GM21515 (cell line): ENCODE results near the gene COMMD7.
A peak's percentile ranks its signal among the peaks of the same experiment; 100 is the strongest.

ENCODE experiments used
- ATAC-seq: cut with Tn5 transposase; IDR thresholded peaks from one replicate; pipeline ENCODE4 v1.9.1; 2021; ENCODE audit not compliant: unreplicated experiment

COMMD7 gene

DNA sequence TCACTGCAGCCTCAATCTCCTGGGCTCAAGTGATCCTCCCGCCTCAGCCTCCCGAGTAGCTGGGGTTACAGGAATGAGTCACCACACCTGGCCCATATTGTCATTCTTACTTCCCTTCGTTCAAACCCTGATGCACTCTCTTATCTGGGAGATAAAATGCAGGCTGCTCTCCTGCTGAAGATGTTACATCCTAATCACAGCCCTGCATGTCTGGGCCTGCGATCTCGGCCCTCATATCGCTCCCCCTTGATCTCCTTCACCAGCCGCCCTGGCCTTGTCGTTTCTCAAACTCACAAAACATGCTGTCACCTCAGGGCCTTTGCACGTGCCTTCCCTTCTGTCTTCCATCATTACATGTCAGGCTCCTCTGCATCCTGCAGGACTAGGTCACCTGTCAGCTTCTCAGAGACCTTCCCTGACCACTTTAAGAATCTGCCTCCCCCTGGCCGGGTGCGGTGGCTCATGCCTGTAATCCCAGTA lies 60.7 kb downstream of the COMMD7 start:
- no peak for ATAC-seq

DNA sequence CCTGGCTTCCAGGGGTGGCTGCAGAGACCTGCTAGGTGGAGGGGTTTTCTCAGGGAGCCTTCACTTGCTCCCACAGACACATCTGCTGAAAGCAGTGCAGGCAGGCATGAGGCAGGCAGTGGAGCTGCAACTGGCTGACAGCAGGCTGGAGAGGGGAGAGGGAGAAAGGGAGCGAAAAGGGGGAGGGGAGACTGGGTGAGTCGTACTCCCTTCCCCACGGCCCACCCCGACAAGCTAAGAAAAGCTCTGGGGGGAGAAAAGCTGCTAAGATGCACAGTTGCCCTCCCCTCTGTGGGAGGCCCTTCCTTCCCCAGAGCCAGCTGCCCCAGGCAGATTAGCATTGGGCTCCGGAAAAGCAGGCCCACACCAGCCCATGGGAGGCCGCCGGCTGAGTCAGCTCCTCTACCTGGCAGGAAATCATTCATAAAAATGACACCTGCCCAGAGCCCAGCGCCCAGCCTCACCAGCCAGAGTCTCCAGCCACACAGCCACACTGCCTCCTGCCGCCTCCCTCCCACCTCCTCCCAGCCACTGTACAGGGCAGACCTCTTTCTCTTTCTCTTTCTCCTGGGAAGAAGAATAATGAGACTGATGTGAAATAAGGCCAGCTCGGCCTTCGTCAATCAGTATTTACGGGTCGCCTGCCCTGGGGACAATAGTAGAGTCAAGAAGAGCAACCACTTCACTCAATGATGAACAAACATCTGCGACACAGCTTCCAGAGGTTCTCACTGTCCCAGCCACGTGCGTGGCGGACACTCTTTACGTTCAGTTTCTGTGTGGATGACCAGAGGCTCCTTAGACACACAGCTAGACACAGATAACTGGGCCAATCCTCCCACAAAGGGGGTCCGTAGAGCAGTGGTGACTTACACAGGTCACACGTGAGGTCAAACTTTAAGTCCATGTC lies 61.8 kb downstream of the COMMD7 start:
- ATAC-seq = no peak

DNA sequence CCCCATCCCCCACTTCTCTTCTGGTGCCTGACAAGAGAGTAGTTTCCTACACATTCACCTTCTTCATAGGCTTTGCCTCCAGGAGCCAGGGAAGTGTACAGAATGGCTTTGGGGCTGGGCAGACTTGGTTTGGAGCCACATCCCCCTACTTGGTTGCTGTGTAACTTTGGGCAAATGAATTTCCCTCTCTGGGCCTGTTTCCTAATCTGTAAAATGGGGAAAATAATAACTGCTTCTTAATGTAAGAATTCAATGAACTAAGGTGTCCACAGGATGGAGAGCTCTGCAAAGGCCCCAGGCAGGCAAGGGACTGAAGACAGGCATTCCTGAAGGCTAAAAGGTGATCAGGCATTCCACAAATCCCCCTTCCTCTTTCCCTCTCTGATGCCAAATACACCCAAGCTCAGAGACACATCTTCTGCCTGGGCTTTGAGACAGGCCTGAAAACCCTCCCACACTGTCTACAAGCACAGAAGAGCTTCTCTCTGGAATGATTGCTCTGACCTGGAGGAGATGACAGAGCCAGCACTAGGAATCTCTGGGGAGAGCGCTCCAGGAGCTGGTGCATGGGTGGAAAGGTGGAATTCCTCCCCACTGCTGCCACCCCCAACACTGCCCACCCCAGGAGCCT lies 62.6 kb downstream of the COMMD7 start:
- no peak for ATAC-seq

DNA sequence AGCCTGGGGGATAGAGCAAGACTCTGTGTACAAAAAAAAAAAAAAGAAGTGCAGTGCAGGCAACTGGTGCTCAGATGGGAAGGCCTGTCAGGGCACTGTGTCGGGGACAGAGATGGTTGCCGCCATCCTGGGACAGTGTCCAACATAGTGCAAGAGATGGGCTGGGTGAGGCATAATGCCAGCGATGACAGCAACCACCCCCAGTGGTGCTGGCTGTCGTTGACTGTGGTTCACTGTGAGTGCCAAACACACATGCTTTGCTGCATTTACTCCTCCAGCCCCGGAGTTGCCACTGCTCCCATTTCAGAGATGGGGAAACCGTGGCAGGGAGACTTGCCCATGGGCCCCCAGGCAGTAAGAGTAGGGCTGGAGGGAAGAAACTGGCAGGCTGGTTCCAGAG lies 64.3 kb downstream of the COMMD7 start:
- ATAC-seq = no peak

DNA sequence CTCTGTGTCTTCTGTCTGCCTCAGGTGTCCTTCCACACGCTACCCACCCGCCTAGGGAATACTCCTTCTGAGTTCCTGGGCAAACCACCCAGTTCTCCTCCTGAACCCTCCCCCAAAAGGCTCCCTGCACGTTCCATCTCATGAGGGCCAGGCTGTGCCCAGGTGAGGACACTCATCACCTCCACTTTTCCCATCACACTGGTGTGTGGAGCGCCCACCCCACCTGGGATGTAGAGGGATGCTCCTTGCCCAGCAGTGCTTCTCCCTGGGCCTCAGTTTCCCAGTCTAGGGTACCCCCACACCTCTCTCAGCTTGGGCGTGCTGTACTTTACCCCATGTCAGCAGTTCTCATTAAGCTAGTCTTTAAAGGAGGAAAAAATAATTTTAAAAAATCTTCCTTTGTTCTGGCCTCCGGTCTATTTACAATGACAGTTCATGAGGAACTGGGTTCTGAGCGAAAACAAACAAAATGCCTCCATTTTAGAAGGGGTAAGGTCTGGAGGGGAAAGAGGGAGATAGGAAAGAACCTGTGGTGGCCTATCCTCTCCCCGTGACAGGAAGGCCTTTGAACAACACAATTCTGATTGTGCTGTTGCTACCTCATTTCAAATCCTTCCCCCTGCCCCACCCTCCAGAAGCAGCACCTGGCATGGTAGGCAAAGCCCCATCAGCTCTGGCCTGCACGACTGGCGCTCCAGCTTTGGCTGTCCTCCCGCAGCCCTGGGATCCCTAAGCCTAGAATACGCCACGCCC lies 67.9 kb downstream of the COMMD7 start:
- ATAC-seq = no peak

DNA sequence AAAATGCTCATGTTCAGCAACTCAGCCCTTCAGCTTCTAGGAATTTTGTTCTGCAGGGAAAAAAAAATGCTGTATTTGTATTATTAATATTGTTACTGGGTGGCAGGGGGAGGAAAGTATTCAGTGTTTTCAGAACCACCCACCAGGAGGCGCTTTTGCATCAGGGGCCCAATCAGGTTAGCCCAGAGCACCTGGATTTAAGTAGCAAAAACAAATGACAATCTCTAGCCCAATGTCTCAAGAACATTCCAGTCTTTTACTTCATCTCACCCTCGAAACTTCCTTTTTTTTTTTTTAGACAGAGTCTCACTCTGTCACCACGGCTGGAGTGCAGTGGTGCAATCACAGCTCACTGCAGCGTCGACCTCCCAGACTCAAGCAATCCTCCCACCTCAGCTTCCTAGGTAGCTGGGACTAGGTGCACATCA lies 68.9 kb downstream of the COMMD7 start:
- no peak for ATAC-seq

DNA sequence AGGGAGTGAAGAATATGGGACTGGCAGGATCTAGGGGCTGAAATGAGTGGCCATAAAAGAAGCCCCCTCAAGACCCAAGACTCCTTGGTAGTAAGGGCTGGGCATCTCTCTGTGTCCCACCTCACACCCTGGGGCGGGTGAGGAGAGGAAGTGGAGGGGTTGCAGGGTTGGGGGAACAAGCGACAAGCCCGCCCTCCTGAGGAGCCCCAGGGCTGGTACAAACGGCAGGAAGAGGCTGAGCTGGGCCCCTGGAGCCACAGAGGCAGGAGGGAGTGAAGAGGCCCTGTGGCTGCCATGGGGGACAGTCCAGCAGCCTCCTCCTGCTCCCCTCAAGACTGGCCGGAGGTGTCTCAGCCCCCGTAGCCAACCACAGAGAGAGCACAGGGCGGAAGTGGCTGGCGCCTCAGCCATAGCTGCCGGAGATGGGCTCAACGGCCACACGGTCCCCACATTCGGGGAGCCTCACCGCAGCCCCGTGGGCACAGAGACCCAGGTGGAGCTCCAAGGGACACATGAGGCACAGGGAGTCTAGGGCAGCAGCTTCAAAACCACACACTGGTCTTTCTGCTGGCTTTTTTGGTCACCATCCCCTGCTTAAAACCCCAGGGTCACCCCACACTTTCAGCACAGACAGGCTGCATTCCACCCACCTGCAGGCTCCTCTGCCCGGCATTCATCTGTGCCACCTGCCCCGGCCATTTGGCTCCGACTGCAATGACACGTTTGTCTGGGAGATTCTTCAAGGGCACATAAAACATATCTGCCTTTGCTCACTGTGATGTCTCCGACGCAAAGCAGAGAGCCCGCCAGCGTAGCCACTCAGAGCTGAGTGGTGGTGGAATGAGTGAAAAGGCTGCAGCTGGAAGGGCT lies 70.0 kb downstream of the COMMD7 start:
- ATAC-seq = peak; percentile 41

DNA sequence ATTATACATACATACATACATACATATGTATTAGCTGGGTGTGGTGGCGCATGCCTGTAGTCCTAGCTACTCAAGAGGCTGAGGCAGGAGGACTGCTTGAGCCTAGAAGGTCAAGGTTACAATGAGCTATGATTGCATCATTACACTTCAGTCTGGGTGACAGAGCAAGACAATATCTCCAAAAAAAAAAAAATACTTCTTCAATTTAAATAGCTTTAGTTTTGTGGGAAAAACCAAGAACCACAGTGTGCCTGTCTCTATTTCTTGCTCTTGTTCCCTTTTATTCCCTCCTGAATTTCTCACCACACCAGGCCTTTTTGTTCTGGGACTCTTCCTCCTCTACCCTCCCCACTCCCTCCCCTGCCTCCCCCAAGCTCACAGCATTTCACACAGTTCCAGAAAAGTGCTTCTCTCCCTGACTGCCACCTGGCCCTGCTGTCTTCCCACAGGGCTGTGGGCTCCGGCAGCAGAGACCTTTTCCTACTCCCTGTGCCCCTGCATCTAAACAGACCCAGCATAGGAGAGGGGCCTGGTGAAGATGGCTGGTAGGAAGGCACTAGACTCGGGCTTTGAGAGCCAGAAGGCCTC lies 70.8 kb downstream of the COMMD7 start:
- no peak for ATAC-seq

DNA sequence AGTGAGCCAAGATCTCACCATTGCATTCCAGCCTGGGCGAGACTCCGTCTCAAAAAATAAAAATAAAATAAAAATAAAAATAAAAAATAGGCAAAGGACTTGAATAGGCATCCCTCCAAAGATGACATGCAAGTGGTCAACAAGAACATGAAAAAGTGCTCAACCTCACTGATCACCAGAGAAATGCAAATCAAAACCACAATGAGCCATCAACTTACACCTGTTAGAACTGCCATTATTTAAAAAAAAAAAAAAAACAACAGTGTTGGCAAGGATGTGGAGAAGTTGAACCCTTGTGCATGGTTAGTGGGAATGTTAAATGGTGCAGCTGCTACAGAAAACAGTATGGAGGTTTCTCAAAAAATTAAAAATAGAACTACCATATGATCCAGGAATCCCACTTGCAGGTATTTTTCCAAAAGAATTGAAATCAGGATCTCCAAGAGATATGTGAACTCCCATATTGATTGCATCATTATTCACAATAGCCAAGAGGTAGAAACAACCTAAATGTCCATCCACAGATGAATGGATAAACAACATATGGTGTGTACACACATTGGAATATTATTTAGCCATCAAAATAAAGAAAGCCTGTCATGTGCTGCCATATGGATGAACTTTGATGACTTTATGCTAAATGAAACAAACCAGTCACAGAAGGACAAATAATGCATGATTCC lies 72.4 kb downstream of the COMMD7 start:
- ATAC-seq = no peak

DNA sequence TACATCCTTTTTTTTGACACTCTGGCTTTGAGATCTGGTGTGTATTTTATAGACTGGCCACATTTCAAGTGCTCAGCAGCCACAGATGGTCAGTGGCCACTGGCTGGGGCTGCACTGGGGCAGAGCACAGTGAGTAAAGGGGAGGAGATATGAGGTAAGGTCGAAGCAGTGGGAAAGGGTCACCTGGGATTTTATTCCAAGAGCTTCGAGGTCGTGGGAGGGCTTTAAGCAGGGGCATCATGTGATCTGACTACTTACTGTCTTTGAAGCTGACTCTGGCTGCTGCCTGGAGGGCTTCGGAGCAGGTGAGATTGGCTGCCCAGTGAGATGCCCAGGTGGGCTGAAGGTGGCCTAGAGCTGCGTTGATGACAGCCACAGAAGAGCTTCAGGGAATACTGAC lies 76.2 kb downstream of the COMMD7 start:
- ATAC-seq = no peak

DNA sequence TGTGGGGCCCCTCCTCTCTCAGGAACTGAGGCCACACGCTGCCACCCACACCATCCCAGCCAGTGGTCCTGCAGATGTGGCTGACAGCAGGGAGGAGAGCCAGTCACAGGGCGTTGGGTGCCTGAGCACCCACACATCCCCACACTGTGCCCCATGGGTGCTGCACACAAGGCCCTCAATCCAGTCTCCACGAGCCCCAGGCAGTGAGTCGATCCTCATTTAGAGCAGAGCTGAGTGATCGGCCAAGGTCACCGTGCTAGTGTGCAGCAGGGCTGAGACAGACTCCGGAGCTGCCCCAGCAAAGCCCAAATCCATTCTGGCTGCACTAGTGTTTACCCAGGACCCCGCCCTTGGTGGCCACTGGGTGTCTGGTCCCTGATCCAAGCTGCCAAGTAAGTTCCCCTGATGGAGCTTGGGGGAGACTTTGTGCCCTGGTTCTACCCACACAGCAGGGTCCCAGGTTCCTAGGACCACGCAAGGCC lies 78.5 kb downstream of the COMMD7 start:
- no peak for ATAC-seq

DNA sequence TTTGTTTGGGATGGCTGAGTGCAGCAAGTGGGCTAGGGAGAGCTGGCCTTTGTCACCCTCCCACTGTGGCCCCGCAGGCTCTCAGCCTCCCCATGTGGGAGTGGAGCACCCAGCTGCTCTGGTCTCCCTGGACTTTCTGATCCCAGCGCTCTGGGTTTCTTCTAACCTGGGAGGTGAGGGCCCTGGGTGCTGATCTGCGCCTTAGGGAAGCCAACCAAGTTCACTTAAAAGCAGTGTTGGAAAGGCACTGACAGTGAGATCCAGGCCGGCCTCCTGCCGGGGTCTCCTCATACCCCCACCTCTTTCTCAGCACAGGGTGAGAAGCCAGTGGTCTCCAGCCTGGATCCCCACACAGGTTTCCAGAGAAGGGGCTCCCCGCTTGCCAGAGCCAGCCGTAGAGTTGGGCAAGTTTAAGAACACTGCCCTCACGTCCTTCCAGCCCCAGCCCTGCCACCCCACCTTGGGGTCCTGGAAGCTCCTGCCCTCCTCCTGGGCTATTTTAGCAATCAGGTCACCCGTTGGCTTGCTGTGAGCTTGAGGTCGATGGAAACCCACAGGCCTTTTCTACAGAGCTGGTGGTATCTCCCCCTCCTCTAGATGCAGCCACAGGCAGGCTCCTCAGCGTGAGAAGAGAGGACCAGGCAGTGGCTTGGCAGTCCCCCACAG lies 79.1 kb downstream of the COMMD7 start:
- no peak for ATAC-seq

DNA sequence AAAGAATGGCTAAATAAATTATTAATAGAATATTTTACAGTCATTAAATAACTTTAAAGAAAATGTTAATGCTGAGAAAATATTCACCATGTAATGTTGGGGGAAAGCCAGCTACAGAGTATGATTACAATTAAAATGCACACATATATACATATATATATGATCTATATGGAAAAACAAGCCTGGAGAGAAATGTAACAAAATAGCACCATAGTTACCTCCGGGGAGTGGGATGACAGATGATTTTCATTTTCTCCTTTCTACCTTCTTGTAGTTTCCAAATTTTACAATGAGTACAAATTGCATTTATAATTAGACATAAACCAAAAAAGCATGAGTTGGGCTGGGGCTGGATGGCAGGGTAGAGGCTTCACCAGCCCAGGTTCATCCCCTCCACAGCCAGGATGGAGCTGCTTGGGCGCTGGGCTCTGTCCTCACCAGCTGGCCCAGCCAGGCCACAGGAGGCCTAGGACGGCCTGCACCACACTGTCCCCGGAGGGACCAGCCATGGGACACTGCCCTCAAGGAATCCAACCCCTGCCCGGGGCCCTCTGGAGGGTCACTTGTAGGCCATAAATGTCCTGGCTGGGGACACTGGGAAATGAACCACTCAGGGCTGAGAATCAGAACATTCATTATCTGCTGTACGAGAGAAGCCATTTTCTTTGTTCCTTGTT lies 79.8 kb downstream of the COMMD7 start:
- no peak for ATAC-seq

DNA sequence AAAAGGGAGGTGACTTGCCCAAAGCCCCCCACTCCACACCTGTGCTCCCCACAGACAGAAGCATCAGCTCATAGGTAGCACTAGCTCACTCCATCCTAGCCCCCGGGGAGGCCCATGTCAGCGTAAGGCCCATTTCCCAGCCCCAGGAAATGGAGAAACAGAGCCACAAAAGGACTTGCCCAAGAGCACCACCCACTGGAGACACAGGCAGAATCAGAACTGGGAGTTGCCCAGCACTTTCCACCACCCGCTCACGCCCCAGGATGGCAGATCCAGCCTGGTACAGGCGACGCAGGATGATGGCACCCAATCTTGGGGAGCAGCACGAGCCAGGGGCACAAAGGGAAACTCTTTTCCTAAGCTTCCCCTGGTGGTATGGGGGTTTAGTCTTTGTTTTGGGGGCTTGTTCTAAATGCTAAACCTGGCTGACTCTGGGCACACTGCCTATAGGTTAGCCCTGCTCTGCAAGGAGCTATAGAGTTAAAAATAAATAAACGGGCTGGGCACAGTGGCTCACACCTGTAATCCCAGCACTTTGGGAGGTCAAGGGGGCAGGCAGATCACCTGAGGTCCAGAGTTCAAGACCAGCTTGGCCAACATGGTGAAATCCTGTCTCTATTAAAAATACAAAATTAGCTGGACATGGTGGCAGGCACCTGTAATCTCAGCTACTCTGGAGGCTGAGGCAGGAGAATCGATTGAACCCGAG lies 81.3 kb downstream of the COMMD7 start:
- ATAC-seq = no peak

DNA sequence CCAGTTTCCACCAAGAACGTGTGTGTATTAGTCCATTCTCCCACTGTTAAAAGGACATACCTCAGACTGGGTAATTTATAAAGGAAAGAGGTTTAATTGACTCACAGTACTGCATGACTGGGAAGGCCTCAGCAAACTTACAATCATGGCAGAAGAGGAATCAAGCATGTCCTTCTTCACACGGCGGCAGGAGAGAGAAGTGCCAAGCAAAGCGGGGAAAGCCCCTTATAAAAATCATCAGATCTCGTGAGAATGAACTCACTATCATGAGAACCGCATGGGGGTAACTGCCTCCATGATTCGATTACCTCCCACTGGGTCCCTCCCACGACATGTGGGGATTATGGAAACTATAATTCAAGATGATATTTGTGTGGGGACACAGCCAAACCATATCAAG lies 82.6 kb downstream of the COMMD7 start:
- no peak for ATAC-seq

DNA sequence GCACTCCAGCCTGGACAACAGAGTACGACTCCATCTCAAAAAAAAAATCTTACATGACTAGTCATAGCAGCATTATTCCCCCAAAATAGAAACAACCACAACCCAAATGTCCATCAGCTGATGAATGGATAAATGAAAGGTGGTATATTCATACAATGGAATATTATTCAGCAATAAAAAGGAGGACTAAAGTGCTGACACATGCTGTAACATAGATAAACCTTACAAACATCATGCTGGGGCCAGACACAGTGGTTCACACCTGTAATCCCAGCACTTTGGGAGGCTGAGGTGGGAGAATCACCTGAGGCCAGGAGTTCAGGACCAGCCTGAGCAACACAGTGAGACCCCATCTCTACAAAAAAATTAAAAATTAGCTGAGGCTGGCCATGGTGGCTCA lies 86.4 kb downstream of the COMMD7 start:
- ATAC-seq = no peak

DNA sequence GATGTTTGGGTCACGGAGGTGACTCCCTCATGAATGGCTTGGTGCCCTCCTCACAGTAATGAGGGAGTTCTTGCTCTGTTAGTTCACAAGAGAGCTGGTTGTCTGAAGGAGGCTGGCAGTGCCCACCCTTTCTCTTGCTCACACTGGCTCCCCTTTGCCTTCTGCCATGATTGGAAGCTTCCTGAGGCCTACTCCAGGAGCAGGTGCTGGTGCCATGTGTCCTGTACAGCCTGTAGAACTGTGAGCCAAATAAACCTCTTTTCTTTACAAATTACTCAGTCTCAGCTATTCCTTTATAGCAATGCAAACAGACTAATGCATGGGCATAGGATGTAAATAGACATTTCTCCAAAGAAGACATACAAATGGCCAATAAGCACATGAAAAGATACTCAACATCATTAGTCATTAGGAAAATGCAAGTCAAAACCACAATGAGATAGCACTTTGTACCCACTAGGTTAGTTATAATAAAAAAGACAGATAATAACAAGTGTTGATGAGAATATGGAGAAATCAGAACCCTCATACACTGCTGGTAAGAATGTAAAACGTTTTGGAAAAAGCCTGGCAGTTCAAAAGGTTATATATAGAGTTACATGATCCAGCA lies 87.3 kb downstream of the COMMD7 start:
- no peak for ATAC-seq
